H1 (cell line): Measurements from ENCODE around the gene POLD1. TPM values are rescaled to one million over a fixed set of nuclear protein-coding genes. Genes with fewer than 3 reads are reported as not detected.

Experiments
- CTCF ChIA-PET: fragments of 300-600 bp; sonication (Branson Sonifier 250); formaldehyde crosslinking; loops from one replicate; lab custom pipeline; 2021; ENCODE audit not compliant: partially characterized antibody; lab: Charles Lee
- POLR2A ChIA-PET: fragments of 300-600 bp; sonication (Branson Sonifier 250); formaldehyde crosslinking; loops from one replicate; lab custom pipeline; 2021; ENCODE audit warnings: inconsistent platforms; ENCODE audit not compliant: partially characterized antibody; lab: Charles Lee
- DNase-seq, 2 experiments: peaks; one replicate each; pipeline versions ENCODE4 v3.0.0 to v3.0.0-alpha.2; 2010 to 2022; ENCODE audit warnings: low spot score in 2 of 2, low read depth in 1 of 2, mixed read lengths in 1 of 2
- FAIRE-seq: peaks from 2 replicates; lab custom pipeline; 2011; peaks lifted over from hg19 to GRCh38; lab: Jason Lieb, UNC
- H2AFZ ChIP-seq: 2 replicates; pipeline ENCODE4 v1.8.1; 2012; ENCODE audit warnings: low read length, inconsistent platforms
- H2AK5ac ChIP-seq: 2 replicates; pipeline ENCODE4 v1.6.1; 2013; ENCODE audit warnings: low read depth, low read length
- H2BK120ac ChIP-seq: replicated peaks from 2 replicates; pipeline ENCODE3; 2013; ENCODE audit warnings: low read depth, low read length, inconsistent platforms
- H2BK12ac ChIP-seq: 2 replicates; pipeline ENCODE4 v1.6.1; 2013; ENCODE audit warnings: low read depth, low read length
- H2BK15ac ChIP-seq: 2 replicates; pipeline ENCODE4 v1.6.1; 2013; ENCODE audit warnings: low read length
- H2BK20ac ChIP-seq: 2 replicates; pipeline ENCODE4 v1.6.1; 2013; ENCODE audit warnings: low read length
- H2BK5ac ChIP-seq: 2 replicates; pipeline ENCODE4 v1.6.1; 2013; ENCODE audit warnings: low read depth, low read length
- H3K14ac ChIP-seq: 2 replicates; pipeline ENCODE4 v1.6.1; 2013; ENCODE audit warnings: inconsistent platforms; ENCODE audit not compliant: insufficient read length
- H3K18ac ChIP-seq: 2 replicates; pipeline ENCODE4 v1.6.1; 2013; ENCODE audit warnings: low read length; ENCODE audit errors: extremely low read depth
- H3K23ac ChIP-seq: 2 replicates; pipeline ENCODE4 v1.6.1; 2013; ENCODE audit warnings: inconsistent platforms; ENCODE audit not compliant: insufficient read length
- H3K23me2 ChIP-seq: 2 replicates; pipeline ENCODE4 v1.6.1; 2013; ENCODE audit warnings: low read depth, low read length
- H3K27ac ChIP-seq: 2 replicates; pipeline ENCODE4 v1.6.1; 2011; ENCODE audit warnings: low read depth, low read length, inconsistent platforms
- H3K27me3 ChIP-seq, 4 experiments: replicated peaks in 1 of 4; 1 replicate in 1 of 4; 2 replicates in 3 of 4; pipeline versions ENCODE4 v1.6.1 to v1.8.1; 2011 to 2013; ENCODE audit warnings: low read length in 3 of 4, mild to moderate bottlenecking in 3 of 4, inconsistent platforms in 2 of 4, mixed read lengths in 2 of 4, moderate library complexity in 1 of 4; ENCODE audit not compliant: control insufficient read depth in 3 of 4, insufficient read depth in 3 of 4; ENCODE audit errors: extremely low read depth in 1 of 4
- H3K36me3 ChIP-seq, 4 experiments: 2 replicates each; pipeline versions ENCODE4 v1.6.1 to v1.8.1; 2011 to 2013; ENCODE audit warnings: mild to moderate bottlenecking in 4 of 4, low read length in 3 of 4, moderate library complexity in 2 of 4, control low read depth in 1 of 4, inconsistent platforms in 1 of 4; ENCODE audit not compliant: insufficient read depth in 4 of 4, control insufficient read depth in 2 of 4
- H3K4ac ChIP-seq: replicated peaks from 2 replicates; pipeline ENCODE3; 2013; ENCODE audit warnings: low read length, low read depth, mixed read lengths, inconsistent platforms; ENCODE audit not compliant: insufficient read length
- H3K4me1 ChIP-seq, 4 experiments: replicated peaks in 1 of 4; 1 replicate in 1 of 4; 2 replicates in 3 of 4; pipeline versions ENCODE4 v1.6.1 to v1.8.1; 2011 to 2013; ENCODE audit warnings: low read length in 3 of 4, inconsistent platforms in 2 of 4, mixed read lengths in 1 of 4; ENCODE audit not compliant: insufficient read depth in 4 of 4, control insufficient read depth in 3 of 4
- H3K4me2 ChIP-seq, 2 experiments: 2 replicates each; pipeline versions ENCODE4 v1.6.1 to v1.8.1; 2011 to 2013; ENCODE audit warnings: low read depth in 2 of 2, low read length in 2 of 2, control low read depth in 1 of 2, inconsistent platforms in 1 of 2, mild to moderate bottlenecking in 1 of 2; ENCODE audit not compliant: insufficient read depth in 1 of 2
- H3K4me3 ChIP-seq, 4 experiments: fragments of 200-600, 300-600 bp in 1 of 4; sonication (generic), shearing (Covaris generic), sonication (Bioruptor Twin) in 1 of 4; 2 replicates each; pipeline versions ENCODE4 v1.5.1 to v1.8.1; 2011 to 2016; ENCODE audit warnings: low read length in 4 of 4, low read depth in 3 of 4, control low read depth in 2 of 4, inconsistent platforms in 2 of 4, mild to moderate bottlenecking in 2 of 4, mixed read lengths in 1 of 4, moderate library complexity in 1 of 4; ENCODE audit not compliant: insufficient read depth in 2 of 4; ENCODE audit errors: extremely low read depth in 1 of 4
- H3K56ac ChIP-seq: replicated peaks from 2 replicates; pipeline ENCODE3; 2013; ENCODE audit warnings: low read depth, mild to moderate bottlenecking, mixed read lengths, low read length, inconsistent platforms; ENCODE audit not compliant: insufficient read length
- H3K79me1 ChIP-seq: 2 replicates; pipeline ENCODE4 v1.6.1; 2013; ENCODE audit warnings: low read depth, low read length, control low read depth
- H3K79me2 ChIP-seq, 2 experiments: 2 replicates each; pipeline versions ENCODE4 v1.6.1 to v1.8.1; 2012 to 2013; ENCODE audit warnings: low read length in 2 of 2, mild to moderate bottlenecking in 2 of 2, inconsistent platforms in 1 of 2; ENCODE audit not compliant: insufficient read depth in 2 of 2, control insufficient read depth in 1 of 2
- H3K9ac ChIP-seq, 4 experiments: replicated peaks in 1 of 4; 1 replicate in 1 of 4; 2 replicates in 3 of 4; pipeline versions ENCODE4 v1.6.1 to v1.8.1; 2011 to 2013; ENCODE audit warnings: low read depth in 3 of 4, low read length in 3 of 4, control low read depth in 2 of 4, mild to moderate bottlenecking in 2 of 4, moderate library complexity in 2 of 4, inconsistent platforms in 1 of 4; ENCODE audit errors: extremely low read depth in 1 of 4
- H3K9me3 ChIP-seq, 2 experiments: 2 replicates each; pipeline versions ENCODE4 v1.6.1 to v1.8.1; 2012 to 2013; ENCODE audit warnings: mild to moderate bottlenecking in 2 of 2, moderate library complexity in 2 of 2, control low read depth in 1 of 2, inconsistent platforms in 1 of 2, low read depth in 1 of 2, low read length in 1 of 2, mixed read lengths in 1 of 2; ENCODE audit not compliant: insufficient read depth in 2 of 2
- H4K20me1 ChIP-seq, 2 experiments: replicated peaks in 1 of 2; 2 replicates each; pipeline versions ENCODE3 to v1.8.1; 2011 to 2013; ENCODE audit warnings: inconsistent platforms in 2 of 2, low read length in 2 of 2, mild to moderate bottlenecking in 1 of 2; ENCODE audit not compliant: insufficient read depth in 2 of 2, control insufficient read depth in 1 of 2
- H4K5ac ChIP-seq: 2 replicates; pipeline ENCODE4 v1.6.1; 2013; ENCODE audit warnings: low read length, low read depth, mixed read lengths, inconsistent platforms; ENCODE audit not compliant: insufficient read length
- H4K8ac ChIP-seq: 2 replicates; pipeline ENCODE4 v1.8.0; 2013; ENCODE audit warnings: mild to moderate bottlenecking, moderate library complexity, low read length, inconsistent platforms; ENCODE audit not compliant: insufficient read depth; ENCODE audit errors: extremely low read depth
- H4K91ac ChIP-seq: replicated peaks from 2 replicates; pipeline ENCODE3; 2013; ENCODE audit warnings: low read length, mixed read lengths, inconsistent platforms; ENCODE audit not compliant: insufficient read length
- ASH2L ChIP-seq: fragments of 200-600, 300-600 bp; sonication (generic); IDR thresholded peaks from one replicate; pipeline ENCODE4 v1.7.1; 2017; ENCODE audit warnings: low read length
- CREB1 ChIP-seq: IDR thresholded peaks from 2 replicates; pipeline ENCODE4 v1.6.1; 2012; ENCODE audit warnings: inconsistent platforms
- EGR1 ChIP-seq: IDR thresholded peaks from 2 replicates; pipeline ENCODE4 v1.6.1; 2011; ENCODE audit warnings: low read depth, low read length, borderline replicate concordance
- HDAC6 ChIP-seq: IDR thresholded peaks from one replicate; pipeline ENCODE4 v1.7.1; 2012; ENCODE audit warnings: low read depth, mild to moderate bottlenecking, inconsistent platforms, low read length, moderate library complexity
- MAFK ChIP-seq: IDR thresholded peaks from 2 replicates; pipeline ENCODE4 v1.6.1; 2012; ENCODE audit warnings: low read depth, mild to moderate bottlenecking, improper control_type of control experiment, low read length
- RXRA ChIP-seq: IDR thresholded peaks from 2 replicates; pipeline ENCODE4 v1.6.1; 2011; ENCODE audit warnings: low read depth, mild to moderate bottlenecking, low read length, moderate library complexity; ENCODE audit not compliant: insufficient read depth
- TAF7 ChIP-seq: optimal IDR thresholded peaks from 2 replicates; pipeline ENCODE3; 2011; ENCODE audit warnings: low read depth, mild to moderate bottlenecking, inconsistent platforms, low read length, moderate library complexity, borderline replicate concordance
- ZNF274 ChIP-seq: IDR thresholded peaks from 2 replicates; pipeline ENCODE4 v1.7.0; 2012; ENCODE audit warnings: low read length, borderline replicate concordance; ENCODE audit errors: extremely low read depth
- WGBS, 2 experiments: shearing (Covaris generic) in 1 of 2; methylation state at CpG; one replicate each; pipeline versions ENCODE4 v1.1.6 to v1.1.7; 2013 to 2015; ENCODE audit warnings: low lambda C conversion rate in 2 of 2, mixed read lengths in 2 of 2, inconsistent platforms in 1 of 2, low coverage in 1 of 2, missing lambda C conversion rate in 1 of 2; ENCODE audit not compliant: insufficient replicate concordance in 2 of 2, insufficient coverage in 1 of 2, insufficient read length in 1 of 2; ENCODE audit errors: extremely low coverage in 1 of 2, missing lambda C conversion rate in 1 of 2; 5-methylcytosine and 5-hydroxymethylcytosine counted together
- polyA plus RNA-seq, 7 experiments: library from polyadenylated mRNA; depleted of rRNA in 3 of 7; stranded (reverse) in 5 of 7; unstranded in 2 of 7; fragments of >200 nt in 5 of 7; fragments of 200-250 nt in 2 of 7; gene quantifications; 1 replicate in 5 of 7; 2 replicates in 1 of 7; 4 replicates in 1 of 7; pipeline versions ENCODE4 v1.2.1 to v1.2.3, GENCODE V29; 2011 to 2013; ENCODE audit warnings: missing spikeins in 2 of 7, mixed read lengths in 2 of 7
- total RNA-seq: library from RNA; stranded (reverse); fragmentation: NEBNext Ultra II Directional; extraction: Animal tissue kit (Norgen Biotek cat#: 25700); gene quantifications from 2 replicates; pipeline ENCODE4 v1.2.1, GENCODE V29; 2021
- TF ChIP-seq, protein P1 (sequence below): IDR thresholded peaks from 2 replicates; pipeline ENCODE4 v1.6.1; 2012; ENCODE audit warnings: inconsistent platforms
- TF ChIP-seq, protein P2 (sequence below): IDR thresholded peaks from 2 replicates; pipeline ENCODE4 v1.6.1; 2012; ENCODE audit warnings: low read length, inconsistent platforms

POLD1 gene
- total and polyA plus RNA-seq, 2 of the 8 experiments (the other 6 are each of a cell fraction or from before 2014, with no cell fraction given) = 141 to 142 TPM

DNA sequence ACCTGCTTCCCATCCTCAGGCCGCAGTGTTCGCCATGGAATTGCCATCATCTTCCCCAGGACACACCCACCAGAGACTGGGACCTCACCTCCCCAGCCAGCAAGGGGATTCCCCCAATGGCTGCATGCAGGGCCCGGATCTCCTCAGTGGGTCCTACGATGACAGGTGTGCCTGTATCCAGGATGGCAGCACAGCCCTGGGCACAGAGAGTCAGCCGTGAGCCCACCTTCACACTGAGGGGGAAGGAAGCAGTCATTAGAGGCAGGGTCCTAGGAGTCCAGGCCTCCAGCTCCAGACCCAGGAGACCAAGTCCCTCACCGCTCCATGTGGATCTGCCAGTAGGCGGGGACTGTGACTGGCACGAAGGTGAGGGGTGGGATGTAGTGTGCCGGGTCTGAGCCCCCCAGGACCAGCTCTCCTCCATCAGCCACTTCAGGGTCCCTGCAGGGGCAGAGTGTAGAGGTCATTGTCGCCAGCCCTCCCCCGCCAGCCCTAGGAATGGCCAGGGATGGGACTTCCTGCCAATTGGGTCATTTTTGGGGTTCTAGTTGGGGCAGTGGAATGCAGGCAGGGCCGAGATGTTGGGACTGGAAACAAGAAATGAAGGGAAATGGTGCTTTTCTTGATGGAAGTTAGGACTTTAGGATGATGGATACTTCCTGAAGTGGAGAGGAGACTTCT is 49.3 kb upstream of the POLD1 start:
- Histone ChIP-seq H3K9ac (no peak overlapping the region), H3K4ac (no peak overlapping the region), H3K4me3 (no peak overlapping the region), H3K23ac (no peak overlapping the region), H3K14ac (no peak overlapping the region), H2AK5ac (no peak overlapping the region), H3K4me2 (peak overlapping the region in 1 of 2 experiments; percentile 75; a peak in 3 of 4 replicates), H4K8ac (no peak overlapping the region), H3K27me3 (no peaks in the 10 kb centered on the region; a peak in 1 of 7 replicates), H3K18ac (no peak overlapping the region), H3K23me2 (peaks cover 26% of the 10 kb centered on the region), H4K5ac (no peak overlapping the region), H4K91ac (no peak overlapping the region), H2BK12ac (no peak overlapping the region), H3K4me1 (peaks cover 2 to 18% (median 12%) of the 10 kb centered on the region in 4 experiments), H2BK15ac (0 out of 2 replicates have a peak overlapping the region, but pooled peaks have one; percentile 29), H2AFZ (no peak overlapping the region), H3K56ac (no peak overlapping the region), H2BK120ac (no peak overlapping the region), H4K20me1 (peaks cover 0 to 1% of the 10 kb centered on the region in 2 experiments), H3K79me2 (peaks cover 3 to 6% of the 10 kb centered on the region in 2 experiments; a peak in 2 of 4 replicates), H3K27ac (no peak overlapping the region), H2BK5ac (0 out of 2 replicates have a peak overlapping the region, but pooled peaks have one; percentile 24), H3K79me1 (no peaks in the 10 kb centered on the region; the same call in 1 of the 2 replicates), H2BK20ac (no peak overlapping the region), H3K9me3 (no peaks in the 10 kb centered on the region), H3K36me3 (0 out of 8 replicates have a peak, but pooled peaks cover 0 to 4% (median 1%) of the 10 kb centered on the region in 4 experiments)
- TF ChIP-seq, protein P1, sequence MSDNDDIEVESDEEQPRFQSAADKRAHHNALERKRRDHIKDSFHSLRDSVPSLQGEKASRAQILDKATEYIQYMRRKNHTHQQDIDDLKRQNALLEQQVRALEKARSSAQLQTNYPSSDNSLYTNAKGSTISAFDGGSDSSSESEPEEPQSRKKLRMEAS = no peak
- TF ChIP-seq, protein P2, sequence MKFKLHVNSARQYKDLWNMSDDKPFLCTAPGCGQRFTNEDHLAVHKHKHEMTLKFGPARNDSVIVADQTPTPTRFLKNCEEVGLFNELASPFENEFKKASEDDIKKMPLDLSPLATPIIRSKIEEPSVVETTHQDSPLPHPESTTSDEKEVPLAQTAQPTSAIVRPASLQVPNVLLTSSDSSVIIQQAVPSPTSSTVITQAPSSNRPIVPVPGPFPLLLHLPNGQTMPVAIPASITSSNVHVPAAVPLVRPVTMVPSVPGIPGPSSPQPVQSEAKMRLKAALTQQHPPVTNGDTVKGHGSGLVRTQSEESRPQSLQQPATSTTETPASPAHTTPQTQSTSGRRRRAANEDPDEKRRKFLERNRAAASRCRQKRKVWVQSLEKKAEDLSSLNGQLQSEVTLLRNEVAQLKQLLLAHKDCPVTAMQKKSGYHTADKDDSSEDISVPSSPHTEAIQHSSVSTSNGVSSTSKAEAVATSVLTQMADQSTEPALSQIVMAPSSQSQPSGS = no peak
- TF ChIP-seq MAFK (no peak), CREB1 (no peak), RXRA (no peak), ZNF274 (no peak), ASH2L (no peak), TAF7 (no peak), EGR1 (no peak), HDAC6 (no peak)
- POLR2A ChIA-PET = interaction anchor here (0.6 to 2.8 kb wide), 6 partner anchors 9 to 807 kb away, joined by 3 to 17 read pairs (median 5); no protein-coding TSS in a partner anchor
- FAIRE-seq = no peak
- no peak for DNase-seq
- 95% methylated on average over 12 of the region's 12 CpGs; no CpG with 5 or more reads in 1 of the 2 experiments for WGBS, 2 experiments
- CTCF ChIA-PET = interaction anchor here (0.6 to 1.5 kb wide), 5 partner anchors 16 to 257 kb away, joined by 3 to 6 read pairs (median 4); no protein-coding TSS in a partner anchor
